ENCODE measurements around the gene ELANE.
"Not testable (repeated sequence)": the region's sequence is repeated elsewhere in the genome, so short reads cannot be mapped to it uniquely, and the experiment has no call there.

Gene ELANE

GRCh38 chr19:890831-891230 lies 38.7 kb downstream of the ELANE start:
- no peaks in the 10 kb centered on the region for H3K9me3 ChIP-seq
- no peaks in the 10 kb centered on the region for H3K27me3 ChIP-seq
- H3K4me1 ChIP-seq (ENCODE audit: control insufficient read depth in 1 of 2, insufficient read depth in 1 of 2, low read depth in 1 of 2, low read length in 1 of 2): peaks cover 21 to 23% of the 10 kb centered on the region in 2 experiments
- no peak for TF ChIP-seq CTCF (IDR thresholded peaks at IDR 0.05)
- no peak overlapping the region for H3K4me3 ChIP-seq (ENCODE audit: low read depth in 1 of 2, low read length in 1 of 2)
- H3K27ac ChIP-seq: no peak overlapping the region
- H3K36me3 ChIP-seq: peaks cover 55% of the 10 kb centered on the region

- Histone ChIP-seq H3K27ac (peak overlapping the region; percentile 94), H3K4me3 (ENCODE audit: low read depth in 1 of 2, low read length in 1 of 2) (peak overlapping the region in 1 of 2 experiments; percentile 82), H3K4me1 (ENCODE audit: control insufficient read depth in 1 of 2, insufficient read depth in 1 of 2, low read depth in 1 of 2, low read length in 1 of 2) (peaks cover 21 to 23% of the 10 kb centered on the region in 2 experiments), H3K36me3 (peaks cover 55% of the 10 kb centered on the region)
- H3K9me3 ChIP-seq, H3K27me3 ChIP-seq: not testable (repeated sequence)
Observed at GRCh38 chr19:891421-892200, 39.5 kb downstream of the ELANE start.

GRCh38 chr19:892243-892893 lies 40.3 kb downstream of the ELANE start:
- Histone ChIP-seq H3K27ac (peak overlapping the region; percentile 94), H3K36me3 (peaks cover 55% of the 10 kb centered on the region), H3K27me3 (no peaks in the 10 kb centered on the region), H3K9me3 (no peaks in the 10 kb centered on the region), H3K4me1 (ENCODE audit: control insufficient read depth in 1 of 2, insufficient read depth in 1 of 2, low read depth in 1 of 2, low read length in 1 of 2) (peaks cover 21 to 23% of the 10 kb centered on the region in 2 experiments), H3K4me3 (ENCODE audit: low read depth in 1 of 2, low read length in 1 of 2) (peak overlapping the region; percentile 82 to 84)
- no peak for TF ChIP-seq CTCF (IDR thresholded peaks at IDR 0.05)

- Histone ChIP-seq H3K36me3 (peaks cover 54% of the 10 kb centered on the region), H3K4me1 (ENCODE audit: control insufficient read depth in 1 of 2, insufficient read depth in 1 of 2, low read depth in 1 of 2, low read length in 1 of 2) (peaks cover 21 to 23% of the 10 kb centered on the region in 2 experiments), H3K27me3 (no peaks in the 10 kb centered on the region), H3K4me3 (ENCODE audit: low read depth in 1 of 2, low read length in 1 of 2) (peak within 1 kb of the TSS; percentile 82 to 84), H3K27ac (peak within 1 kb of the TSS; percentile 94), H3K9me3 (no peaks in the 10 kb centered on the region)
- peak; percentile 49 for TF ChIP-seq CTCF (IDR thresholded peaks at IDR 0.05)
Observed at GRCh38 chr19:892894-893689, 41.0 kb downstream of the ELANE start, which contains the start of the genes MED16 and RNU6-9. Gene MED16 (minus strand): TSS chr19:893187. CDS start chr19:891131, 2,056 bp downstream. Gene RNU6-9 (plus strand): TSS chr19:893484.

- Histone ChIP-seq H3K4me3 (ENCODE audit: low read depth in 1 of 2, low read length in 1 of 2) (no peak overlapping the region), H3K36me3 (peaks cover 57% of the 10 kb centered on the region), H3K27ac (peak overlapping the region; percentile 51), H3K4me1 (ENCODE audit: control insufficient read depth in 1 of 2, insufficient read depth in 1 of 2, low read depth in 1 of 2, low read length in 1 of 2) (peaks cover 23 to 36% of the 10 kb centered on the region in 2 experiments), H3K9me3 (no peaks in the 10 kb centered on the region), H3K27me3 (no peaks in the 10 kb centered on the region)
- TF ChIP-seq CTCF (IDR thresholded peaks at IDR 0.05): no peak
Observed at GRCh38 chr19:896434-896833, 44.3 kb downstream of the ELANE start.
